ENCODE data around the gene ADAMTS3. TPM values are rescaled to one million over a fixed set of nuclear protein-coding genes. Genes with fewer than 3 reads are reported as not detected.

The ADAMTS3 gene
- total RNA-seq, 4 donors from 2014 or later, result 0.54 to 1.7 TPM; not detected in 2

DNA sequence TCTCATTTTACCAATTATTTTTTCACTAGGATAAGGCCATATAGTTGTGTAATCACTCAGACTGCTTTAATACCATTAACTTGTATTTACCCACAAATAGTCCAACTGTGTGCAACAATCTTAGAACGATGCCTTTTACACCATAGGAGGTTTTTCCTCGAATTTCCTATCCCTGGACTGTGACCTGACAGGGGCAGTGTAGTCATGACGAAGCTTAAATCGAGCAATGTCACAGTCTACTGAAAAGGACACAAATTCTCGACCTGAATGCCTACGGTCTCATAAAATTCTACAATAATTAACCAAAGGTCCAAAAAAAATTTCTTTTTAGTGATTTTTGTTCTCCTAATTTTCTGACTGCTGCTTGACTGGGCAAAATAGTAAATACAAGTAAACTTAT is 208.9 kb downstream of the ADAMTS3 start:
- H3K4me3 ChIP-seq, result no peak overlapping the region
- no peaks in the 10 kb centered on the region for H3K27me3 ChIP-seq
- TF ChIP-seq POLR2A (IDR thresholded peaks at IDR 0.05), result no peak
- TF ChIP-seq, protein P1, sequence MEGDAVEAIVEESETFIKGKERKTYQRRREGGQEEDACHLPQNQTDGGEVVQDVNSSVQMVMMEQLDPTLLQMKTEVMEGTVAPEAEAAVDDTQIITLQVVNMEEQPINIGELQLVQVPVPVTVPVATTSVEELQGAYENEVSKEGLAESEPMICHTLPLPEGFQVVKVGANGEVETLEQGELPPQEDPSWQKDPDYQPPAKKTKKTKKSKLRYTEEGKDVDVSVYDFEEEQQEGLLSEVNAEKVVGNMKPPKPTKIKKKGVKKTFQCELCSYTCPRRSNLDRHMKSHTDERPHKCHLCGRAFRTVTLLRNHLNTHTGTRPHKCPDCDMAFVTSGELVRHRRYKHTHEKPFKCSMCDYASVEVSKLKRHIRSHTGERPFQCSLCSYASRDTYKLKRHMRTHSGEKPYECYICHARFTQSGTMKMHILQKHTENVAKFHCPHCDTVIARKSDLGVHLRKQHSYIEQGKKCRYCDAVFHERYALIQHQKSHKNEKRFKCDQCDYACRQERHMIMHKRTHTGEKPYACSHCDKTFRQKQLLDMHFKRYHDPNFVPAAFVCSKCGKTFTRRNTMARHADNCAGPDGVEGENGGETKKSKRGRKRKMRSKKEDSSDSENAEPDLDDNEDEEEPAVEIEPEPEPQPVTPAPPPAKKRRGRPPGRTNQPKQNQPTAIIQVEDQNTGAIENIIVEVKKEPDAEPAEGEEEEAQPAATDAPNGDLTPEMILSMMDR (IDR thresholded peaks at IDR 0.05), result no peak
- no peaks in the 10 kb centered on the region for H3K36me3 ChIP-seq
- H3K4me1 ChIP-seq, result no peaks in the 10 kb centered on the region
- no peak overlapping the region for H3K27ac ChIP-seq
- no peak for DNase-seq
- no peaks in the 10 kb centered on the region for H3K9me3 ChIP-seq

DNA sequence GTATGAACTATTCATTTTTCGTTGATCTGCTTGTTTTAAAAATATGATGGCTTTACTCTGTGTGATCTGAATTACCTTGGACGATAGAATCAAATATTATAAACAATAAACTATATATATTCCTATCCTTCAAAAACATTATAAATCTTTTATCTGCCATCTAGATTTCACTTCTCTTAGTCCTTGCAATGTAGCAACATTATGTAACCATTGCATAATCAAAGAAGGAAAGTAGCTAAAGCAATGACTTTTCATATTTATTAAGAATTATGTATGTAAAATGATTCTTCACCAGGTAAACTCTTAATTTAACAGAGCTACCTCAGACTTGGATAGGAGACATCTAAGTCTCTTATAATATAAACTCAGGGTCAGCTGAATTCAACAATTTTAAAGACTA is 210.5 kb downstream of the ADAMTS3 start:
- DNase-seq, result no peak
- no peak overlapping the region for H3K27ac ChIP-seq
- TF ChIP-seq, protein P1 (IDR thresholded peaks at IDR 0.05), result no peak
- TF ChIP-seq POLR2A (IDR thresholded peaks at IDR 0.05), result no peak
- H3K4me1 ChIP-seq, result no peaks in the 10 kb centered on the region
- H3K27me3 ChIP-seq, result no peaks in the 10 kb centered on the region
- no peak overlapping the region for H3K4me3 ChIP-seq
- no peaks in the 10 kb centered on the region for H3K36me3 ChIP-seq
- H3K9me3 ChIP-seq, result no peaks in the 10 kb centered on the region

DNA sequence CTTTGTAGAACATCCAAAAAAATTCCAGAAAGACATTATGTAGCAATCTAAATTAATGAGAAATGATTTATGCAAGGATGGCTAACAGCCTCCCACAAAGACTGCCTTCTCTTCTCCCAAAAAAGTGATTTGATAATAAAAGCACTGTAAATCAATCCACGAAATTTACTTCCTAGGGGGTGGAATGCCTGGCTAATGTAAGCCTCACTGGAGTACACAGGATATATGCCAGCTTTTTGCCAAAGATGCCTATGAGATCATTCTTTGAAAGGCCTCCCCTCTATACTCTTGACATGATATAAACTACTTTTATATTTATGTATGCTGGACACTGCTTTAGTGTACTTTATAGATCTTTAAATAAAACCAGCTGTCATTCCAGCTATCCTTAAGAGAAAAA is 211.1 kb downstream of the ADAMTS3 start:
- Histone ChIP-seq H3K27me3 (no peaks in the 10 kb centered on the region), H3K4me1 (no peaks in the 10 kb centered on the region), H3K27ac (no peak overlapping the region), H3K4me3 (no peak overlapping the region), H3K36me3 (no peaks in the 10 kb centered on the region), H3K9me3 (no peaks in the 10 kb centered on the region)
- TF ChIP-seq, protein P1 (IDR thresholded peaks at IDR 0.05), result no peak
- no peak for TF ChIP-seq POLR2A (IDR thresholded peaks at IDR 0.05)
- DNase-seq, result no peak

DNA sequence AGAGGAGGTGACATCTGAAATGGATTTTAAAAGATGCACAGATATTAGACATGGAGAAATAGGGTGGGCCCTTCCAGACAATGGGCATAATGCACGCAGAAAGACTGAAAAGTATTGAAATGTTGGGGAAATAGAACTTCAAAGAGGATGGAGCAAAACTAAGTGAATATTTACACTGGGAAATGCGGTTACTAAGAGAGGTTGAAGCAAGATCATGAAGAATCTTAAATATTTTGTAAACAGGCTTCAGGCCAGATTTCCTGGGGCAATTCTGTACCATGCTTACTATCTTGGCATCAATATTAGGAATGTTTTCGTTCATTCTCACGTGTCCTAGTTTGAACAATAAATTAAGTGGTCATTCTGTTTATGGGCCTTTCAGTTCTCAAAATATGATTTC is 216.3 kb downstream of the ADAMTS3 start:
- TF ChIP-seq, protein P1 (IDR thresholded peaks at IDR 0.05), result no peak
- TF ChIP-seq POLR2A (IDR thresholded peaks at IDR 0.05), result no peak

DNA sequence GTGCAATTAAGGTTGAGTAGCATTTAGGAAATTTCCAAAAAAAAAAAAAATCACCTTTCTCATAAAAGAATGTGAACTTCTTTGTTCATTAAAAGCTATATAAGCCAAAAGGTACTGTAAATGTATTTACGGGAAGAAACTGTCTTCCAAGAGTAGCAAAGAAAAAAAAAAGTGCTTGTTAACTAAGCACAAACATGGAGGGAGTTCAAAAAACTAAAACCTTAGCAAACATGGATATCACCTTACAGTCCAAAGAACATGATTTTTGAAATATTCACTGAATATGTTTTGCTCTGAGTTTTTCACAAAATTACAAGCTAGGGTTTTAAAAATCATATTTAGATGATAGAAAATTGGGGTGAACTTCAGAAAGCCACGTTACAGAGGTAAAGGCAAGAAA is 217.5 kb downstream of the ADAMTS3 start:
- no peak for DNase-seq
- no peak for TF ChIP-seq POLR2A (IDR thresholded peaks at IDR 0.05)
- TF ChIP-seq, protein P1 (IDR thresholded peaks at IDR 0.05), result no peak
- Histone ChIP-seq H3K9me3 (no peaks in the 10 kb centered on the region), H3K27ac (no peak overlapping the region), H3K27me3 (no peaks in the 10 kb centered on the region), H3K4me1 (no peaks in the 10 kb centered on the region), H3K4me3 (no peak overlapping the region), H3K36me3 (no peaks in the 10 kb centered on the region)

More for the DNA sequence above, 216.3 kb downstream of the ADAMTS3 start:
- no peaks in the 10 kb centered on the region for H3K36me3 ChIP-seq
- no peaks in the 10 kb centered on the region for H3K27me3 ChIP-seq
- H3K9me3 ChIP-seq, result no peaks in the 10 kb centered on the region
- no peaks in the 10 kb centered on the region for H3K4me1 ChIP-seq
- no peak for DNase-seq
- H3K27ac ChIP-seq, result no peak overlapping the region
- H3K4me3 ChIP-seq, result no peak overlapping the region

DNA sequence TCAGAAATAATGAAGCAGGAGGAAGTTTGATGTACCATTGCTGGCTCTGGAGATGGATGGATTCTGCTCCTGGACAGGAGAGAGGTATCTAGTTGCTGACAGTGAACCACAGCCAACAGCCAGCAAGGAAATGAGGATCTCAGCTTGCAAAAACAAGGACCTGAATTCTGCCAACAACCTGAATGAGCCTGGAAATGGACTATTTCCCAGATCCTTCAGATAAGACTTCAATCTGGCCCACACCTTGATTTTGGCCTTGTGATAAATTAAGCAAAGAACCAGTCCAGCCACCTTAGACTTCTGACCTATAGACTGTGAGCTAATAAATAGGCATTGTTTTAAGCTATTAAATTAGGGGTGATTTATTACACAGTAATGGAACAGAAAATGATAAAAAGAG is 220.3 kb downstream of the ADAMTS3 start:
- H3K9me3 ChIP-seq, result no peaks in the 10 kb centered on the region
- TF ChIP-seq, protein P1 (IDR thresholded peaks at IDR 0.05), result no peak
- TF ChIP-seq POLR2A (IDR thresholded peaks at IDR 0.05), result no peak
- no peak for DNase-seq
- no peak overlapping the region for H3K4me3 ChIP-seq
- no peaks in the 10 kb centered on the region for H3K36me3 ChIP-seq
- no peak overlapping the region for H3K27ac ChIP-seq
- H3K27me3 ChIP-seq, result no peaks in the 10 kb centered on the region
- no peaks in the 10 kb centered on the region for H3K4me1 ChIP-seq
